AG08396 (cell line): Measurements from ENCODE around the gene DCAF6.
"Not testable (repeated sequence)": the region's sequence is repeated elsewhere in the genome, so short reads cannot be mapped to it uniquely, and the experiment has no call there.

Source experiments
- DNase-seq: peaks from one replicate; pipeline ENCODE4 v3.0.0; 2012; ENCODE audit warnings: low spot score, mixed read lengths

The DCAF6 gene, protein sequence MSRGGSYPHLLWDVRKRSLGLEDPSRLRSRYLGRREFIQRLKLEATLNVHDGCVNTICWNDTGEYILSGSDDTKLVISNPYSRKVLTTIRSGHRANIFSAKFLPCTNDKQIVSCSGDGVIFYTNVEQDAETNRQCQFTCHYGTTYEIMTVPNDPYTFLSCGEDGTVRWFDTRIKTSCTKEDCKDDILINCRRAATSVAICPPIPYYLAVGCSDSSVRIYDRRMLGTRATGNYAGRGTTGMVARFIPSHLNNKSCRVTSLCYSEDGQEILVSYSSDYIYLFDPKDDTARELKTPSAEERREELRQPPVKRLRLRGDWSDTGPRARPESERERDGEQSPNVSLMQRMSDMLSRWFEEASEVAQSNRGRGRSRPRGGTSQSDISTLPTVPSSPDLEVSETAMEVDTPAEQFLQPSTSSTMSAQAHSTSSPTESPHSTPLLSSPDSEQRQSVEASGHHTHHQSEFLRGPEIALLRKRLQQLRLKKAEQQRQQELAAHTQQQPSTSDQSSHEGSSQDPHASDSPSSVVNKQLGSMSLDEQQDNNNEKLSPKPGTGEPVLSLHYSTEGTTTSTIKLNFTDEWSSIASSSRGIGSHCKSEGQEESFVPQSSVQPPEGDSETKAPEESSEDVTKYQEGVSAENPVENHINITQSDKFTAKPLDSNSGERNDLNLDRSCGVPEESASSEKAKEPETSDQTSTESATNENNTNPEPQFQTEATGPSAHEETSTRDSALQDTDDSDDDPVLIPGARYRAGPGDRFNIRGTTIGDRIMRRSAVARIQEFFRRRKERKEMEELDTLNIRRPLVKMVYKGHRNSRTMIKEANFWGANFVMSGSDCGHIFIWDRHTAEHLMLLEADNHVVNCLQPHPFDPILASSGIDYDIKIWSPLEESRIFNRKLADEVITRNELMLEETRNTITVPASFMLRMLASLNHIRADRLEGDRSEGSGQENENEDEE

DNA sequence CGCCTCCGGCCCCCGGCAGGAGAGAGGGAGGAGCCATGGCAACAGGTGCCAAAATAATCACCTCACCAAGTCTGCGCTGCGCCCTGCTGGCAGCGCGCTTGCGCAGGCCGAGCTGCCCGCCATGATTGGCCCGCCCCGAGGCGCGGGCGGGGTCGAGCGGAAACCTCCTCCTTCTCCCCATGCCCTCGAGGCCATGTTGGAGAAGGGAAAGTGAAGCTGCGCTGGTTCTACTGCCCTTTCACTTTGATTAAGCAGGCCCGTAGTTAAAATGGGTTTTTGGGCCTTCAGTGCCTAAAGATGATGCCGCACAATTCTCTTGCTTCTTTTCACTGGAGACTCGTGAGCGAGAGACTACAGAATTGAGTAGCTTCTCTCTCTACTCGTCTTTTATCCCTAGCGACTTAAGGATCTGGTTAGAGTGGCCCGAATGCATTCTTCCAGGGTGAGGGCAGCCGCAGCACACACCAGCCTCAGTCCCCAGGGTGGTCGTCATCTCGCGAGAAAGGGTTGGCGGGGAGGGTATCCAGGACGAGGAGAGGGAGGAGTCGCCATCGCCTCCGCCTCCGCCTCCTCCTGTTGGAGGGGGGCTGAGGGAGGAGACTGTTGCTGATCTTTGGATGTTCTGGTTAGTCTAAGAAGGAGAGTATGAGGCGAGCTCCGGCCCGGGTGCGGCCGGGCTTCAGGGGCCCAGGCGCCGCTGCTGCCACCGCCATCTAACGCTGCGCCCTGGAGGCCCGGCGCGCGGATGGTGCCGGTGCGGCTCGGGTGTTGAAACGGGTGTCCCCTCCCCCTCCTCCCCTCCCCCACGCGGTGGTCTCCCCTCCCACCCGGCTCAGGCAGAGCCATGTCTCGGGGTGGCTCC lies at the start of gene DCAF6:
TSS of gene DCAF6 (plus strand) at position 616 of the 862 bp plus-strand sequence. CDS start at position 845, 229 bp downstream.
- peak; percentile 99 for DNase-seq

DNA sequence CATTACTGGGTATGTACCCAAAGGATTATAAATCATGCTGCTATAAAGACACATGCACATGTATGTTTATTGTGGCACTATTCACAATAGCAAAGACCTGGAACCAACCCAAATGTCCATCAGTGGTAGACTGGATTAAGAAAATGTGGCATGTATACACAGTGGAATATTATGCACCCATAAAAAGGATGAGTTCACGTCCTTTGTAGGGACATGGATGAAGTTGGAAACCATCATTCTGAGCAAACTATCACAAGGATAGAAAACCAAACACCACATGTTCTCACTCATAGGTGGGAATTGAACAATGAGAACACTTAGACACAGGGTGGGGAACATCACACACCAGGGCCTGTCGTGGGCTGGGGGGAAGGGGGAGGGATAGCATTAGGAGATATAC lies 49.3 kb upstream of the DCAF6 start:
- DNase-seq, result not testable (repeated sequence)

DNA sequence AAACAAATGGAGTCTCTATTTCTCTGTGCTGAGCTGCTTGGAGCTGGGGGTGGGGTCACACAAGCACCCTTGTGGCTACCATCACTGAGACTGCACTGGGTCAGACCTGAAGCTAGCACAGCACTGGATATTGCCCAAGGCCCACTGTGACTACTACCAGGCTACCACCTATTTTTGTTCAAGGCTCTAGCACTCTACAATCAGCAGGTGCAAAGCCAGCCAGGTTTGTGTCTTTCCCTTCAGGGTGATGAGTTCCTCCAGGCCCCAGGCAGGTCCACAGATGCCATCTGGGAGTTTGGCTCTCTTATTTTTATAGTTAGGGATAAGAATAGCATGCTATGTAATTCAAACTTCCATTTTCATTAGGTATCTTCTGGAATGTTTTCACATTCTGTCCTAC lies 46.1 kb upstream of the DCAF6 start:
- no peak for DNase-seq

DNA sequence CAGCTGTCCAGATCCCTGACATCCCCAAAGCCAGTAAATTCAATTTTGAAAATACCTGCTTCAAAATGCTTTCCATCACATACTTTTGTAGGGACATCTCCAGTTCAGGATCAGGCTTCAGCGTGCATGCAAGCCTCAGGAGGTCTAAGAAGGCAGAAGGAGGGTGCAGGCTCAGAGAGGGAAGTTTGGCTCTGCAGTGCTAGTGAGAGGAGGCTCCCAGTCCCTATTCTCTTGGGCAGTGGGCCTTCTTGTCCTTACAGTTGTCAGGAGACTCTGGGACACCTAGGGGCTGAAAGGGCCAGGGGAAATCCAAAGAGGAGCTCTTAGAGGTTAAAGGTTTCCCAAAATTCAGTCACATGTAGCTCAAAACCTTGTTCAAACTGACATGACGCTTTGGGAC lies 42.7 kb upstream of the DCAF6 start:
- DNase-seq, result no peak

DNA sequence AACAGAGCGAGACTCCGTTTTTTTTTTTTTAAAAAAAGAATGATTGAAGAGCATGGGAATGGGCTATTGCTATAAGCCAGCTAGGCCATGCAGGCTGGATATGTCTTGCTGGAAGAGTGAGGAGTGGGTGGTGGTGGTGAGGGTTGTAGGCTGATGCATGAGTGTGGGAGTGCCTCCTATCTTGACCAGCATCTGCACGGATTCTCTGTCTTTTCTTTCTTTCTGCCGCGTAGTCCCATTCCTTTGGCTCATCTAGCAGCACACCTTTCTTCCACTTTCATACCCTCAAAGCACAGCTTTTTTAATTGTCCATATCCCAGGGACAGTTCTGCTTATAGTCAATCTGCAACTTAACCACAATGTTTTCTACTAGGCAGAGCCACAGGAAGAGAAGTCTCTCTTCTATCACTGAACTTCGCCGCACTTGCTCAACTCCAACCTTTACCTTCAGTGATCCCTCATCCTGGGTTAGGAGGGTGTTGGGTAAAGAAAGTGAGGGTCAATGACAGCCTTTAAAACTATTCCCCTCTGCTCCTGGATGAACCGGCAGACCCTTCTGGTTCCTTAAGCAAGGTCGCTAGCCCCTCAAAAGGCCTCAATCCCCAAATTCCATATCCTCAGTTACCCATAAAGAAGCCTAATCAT lies 37.8 kb upstream of the DCAF6 start:
- DNase-seq, result no peak

DNA sequence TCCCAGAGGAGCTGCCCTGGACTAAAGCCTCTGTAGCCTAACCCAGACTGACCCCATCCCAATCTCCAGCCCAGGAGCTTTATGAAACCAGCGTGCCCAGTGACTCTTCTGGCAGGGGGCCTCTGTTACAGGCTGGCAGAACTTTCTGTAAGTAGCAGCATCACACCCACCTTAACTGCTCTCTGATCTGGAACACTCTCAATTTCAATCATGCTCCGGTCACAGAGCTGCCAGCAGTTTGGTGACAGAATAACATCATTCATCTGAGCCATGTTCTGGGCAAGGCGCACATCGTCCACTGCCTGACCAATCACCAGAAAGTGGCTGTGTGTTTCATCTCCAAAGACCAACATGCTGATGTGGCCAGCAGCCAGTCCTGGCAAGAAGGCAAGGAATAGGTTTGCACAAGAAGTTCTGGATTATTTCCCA lies 37.2 kb upstream of the DCAF6 start:
- peak; percentile 63 for DNase-seq

DNA sequence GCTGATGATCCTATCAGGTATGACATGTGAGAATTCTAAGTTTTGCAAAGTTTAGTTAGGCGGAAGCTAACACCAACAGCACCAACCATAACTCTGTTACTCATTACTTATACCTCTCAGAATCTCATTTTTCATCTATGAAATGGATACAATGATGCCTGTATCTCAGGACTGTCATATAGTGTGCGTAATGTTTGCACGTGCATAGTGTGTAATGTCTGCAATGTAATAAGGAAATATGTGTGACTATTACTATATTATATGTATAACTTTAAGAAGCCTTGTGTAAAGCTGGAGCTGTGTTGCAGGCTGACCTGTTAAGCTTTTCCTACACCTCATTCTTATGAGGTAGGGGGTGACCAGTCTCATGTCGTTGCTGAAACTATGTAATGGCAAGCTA lies 35.6 kb upstream of the DCAF6 start:
- DNase-seq, result no peak

DNA sequence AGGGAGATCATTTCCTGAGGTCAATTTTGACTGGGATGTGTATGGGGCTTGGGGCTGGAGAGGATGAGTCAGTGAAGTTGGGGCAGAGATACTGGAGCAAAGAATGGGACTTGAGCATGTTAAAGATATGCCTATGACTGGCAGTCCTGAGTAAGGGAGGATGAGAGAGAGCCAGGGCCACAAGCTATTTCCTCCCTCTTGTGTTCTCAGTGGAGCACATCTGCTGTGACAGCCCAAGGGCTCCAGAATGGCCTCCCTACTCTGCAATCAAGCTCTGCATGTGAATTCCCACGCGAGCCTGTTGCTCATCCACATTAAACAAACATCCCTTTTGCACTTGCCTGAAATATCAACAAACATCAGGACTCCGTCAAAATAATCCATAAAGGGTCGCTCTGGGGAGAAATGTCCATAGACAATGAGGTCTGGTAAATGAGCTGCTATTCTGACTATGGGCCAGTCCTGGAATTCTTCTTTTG lies 31.8 kb upstream of the DCAF6 start:
- DNase-seq, result peak; percentile 55

DNA sequence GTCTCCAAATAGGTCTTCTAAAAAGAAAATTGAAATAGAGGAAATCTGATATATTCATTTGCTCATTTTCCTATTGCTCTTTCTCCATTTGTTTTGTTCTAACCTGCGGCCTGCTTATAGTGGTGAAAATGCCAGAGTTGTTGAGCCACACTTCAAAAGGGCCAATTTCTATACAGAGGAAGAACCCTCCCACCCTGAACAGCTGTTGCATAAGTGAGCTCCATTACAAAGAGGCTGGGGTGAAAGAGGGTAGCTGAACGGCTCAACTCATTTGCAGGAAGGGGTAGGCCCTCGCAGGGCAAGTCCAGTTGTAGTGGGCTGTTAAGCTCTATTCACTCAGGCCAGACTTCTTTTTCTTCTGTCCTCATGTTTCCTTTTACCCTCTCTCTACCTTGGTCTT lies 31.3 kb upstream of the DCAF6 start:
- DNase-seq, result no peak

DNA sequence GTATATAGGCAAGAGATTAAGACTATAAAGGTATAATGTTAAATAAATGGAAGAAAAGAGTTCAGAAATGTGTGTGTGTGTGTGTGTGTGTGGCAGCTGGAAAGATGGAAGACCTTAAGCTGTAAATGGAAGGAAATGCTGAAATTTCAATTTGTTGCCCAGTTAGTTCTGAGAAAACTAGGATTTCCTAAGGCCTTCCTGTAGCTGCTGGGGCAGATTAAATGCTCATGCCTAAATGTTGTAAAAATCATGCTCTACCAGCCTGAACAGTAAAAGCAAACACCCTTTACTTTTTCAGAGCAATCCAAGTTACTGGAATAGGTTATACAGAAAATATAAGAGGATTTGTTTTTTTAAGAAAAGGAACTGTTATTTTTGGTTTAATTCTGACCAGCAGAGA lies 30.8 kb upstream of the DCAF6 start:
- no peak for DNase-seq

DNA sequence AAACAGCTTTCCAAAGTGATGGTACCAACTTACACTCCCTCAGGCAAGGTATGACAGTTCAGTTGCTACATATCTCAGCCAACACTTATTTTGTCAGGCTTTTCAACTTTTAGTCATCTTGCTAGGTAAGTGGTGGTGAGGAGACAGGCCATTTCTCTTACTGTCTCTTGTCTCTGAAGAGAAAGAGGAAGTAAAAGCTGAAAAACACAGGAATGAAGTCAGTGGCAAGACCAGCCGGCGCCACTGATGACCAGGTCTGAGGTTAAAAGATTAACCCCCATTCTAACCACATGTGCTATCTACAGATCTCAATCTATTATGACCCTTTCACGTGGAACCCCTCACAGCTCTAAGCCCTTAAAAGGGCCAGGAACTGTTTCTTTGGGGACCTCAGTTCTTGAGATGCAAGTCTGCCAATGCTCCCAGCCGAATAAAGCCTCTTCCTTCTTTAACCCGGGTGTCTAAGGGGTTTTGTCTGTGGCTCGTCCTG lies 26.7 kb upstream of the DCAF6 start:
- no peak for DNase-seq

DNA sequence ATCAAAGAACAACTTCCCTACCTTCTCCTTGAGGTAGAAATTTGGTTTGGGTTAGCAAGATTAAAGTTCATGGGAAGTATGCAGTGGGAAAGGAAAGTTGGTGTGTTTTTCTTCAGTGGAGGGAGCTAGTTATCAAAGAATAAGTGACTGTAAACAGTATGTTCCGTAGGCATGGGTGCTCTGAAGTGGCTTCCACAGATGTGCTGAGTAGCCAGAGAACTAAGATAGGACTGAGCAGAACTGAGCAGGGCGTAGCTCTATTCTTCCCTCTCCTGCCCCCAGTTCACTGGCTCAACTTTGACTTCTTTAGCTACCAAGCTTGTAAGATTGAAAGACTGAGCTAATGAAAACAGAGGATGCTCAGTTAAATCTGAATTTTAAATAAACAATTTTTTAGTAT lies 26.0 kb upstream of the DCAF6 start:
- DNase-seq, result no peak

DNA sequence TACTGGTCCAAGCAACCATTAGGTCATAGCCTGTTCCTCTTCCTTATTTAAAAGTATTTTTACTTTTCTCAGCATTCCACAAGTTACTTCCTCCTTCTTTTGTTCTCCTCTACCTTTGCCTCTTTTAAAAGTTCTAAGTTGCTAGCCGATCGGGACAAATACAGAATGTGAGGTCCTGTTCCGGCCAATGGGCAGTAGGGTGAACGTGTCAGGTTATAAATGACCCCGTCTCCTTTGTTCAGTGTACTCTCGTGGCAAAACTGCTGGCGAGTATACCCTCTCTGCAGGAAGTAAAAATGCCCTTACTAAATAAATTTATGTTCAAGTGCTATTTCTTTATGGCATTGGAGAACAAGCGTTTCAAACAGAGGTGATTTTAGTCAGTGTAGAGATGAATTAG lies 25.1 kb upstream of the DCAF6 start:
- no peak for DNase-seq

DNA sequence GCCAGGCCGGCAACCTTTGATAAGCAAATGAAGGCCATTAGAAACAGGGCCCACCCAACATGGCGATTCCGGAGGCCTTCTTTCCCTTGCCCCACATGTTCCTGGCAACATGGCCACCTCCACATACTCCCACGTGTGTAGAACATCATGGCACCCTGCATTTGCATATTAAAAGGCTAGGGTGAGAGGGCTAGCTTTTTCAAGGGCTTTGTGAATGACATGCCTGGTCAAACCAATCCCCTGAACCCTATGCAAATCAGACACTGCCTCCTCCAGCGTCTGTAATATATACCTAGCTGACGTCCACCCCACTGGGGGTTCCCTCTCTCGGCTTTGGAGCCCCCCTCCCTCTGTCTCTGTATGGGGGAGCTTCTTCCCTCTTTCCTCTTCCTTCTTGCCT lies 24.2 kb upstream of the DCAF6 start:
- no peak for DNase-seq

DNA sequence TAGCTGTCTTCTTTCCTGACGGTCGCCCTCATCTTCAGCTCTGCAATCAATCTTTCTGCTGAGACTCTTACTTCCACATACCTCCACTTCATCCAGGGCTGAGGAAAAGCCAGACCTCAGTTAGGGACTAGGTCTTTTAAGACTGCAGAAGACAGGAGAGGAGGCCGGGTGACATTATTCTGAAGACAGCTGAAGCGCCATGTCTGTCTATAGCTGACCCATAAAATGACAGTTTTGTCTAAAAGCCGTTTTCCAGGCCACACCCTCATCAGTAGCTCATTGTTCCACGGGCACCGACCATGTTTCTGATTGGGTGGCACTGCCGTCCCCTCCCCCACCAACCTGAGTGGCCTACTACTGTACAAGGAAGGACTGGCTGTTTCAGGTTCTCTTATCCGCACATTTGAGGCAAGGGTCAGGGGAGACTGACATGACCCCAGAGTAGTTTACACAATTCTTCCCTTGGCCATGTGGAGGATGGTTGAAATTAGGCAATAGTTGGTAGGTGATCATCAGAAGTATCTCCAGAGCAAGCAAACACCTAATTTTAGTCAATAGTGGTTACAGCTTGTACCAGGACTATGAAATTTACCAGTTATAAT lies 22.5 kb upstream of the DCAF6 start, which contains the start of gene ADCY10:
TSS of gene ADCY10 (minus strand) at position 240 of the 602 bp plus-strand sequence. CDS start 8,994 bp downstream, outside the sequence.
- no peak for DNase-seq

DNA sequence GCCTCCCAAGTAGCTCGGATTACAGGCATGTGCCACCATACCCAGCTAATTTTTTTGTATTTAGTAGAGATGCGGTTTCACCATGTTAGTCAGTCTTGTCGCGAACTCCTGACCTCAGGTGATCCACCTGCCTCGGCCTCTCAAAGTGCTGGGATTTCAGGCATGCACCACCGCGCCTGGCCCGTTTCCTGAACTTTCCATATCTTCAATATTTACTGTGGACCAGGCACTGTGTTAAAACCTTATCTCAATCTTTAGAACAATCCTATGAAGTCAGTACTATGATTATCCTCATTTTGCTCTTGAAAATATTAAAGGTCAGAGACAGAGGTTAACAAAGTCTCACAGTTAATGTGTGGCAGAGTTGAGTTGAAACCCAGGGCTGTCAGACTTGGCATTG lies 20.9 kb upstream of the DCAF6 start:
- DNase-seq, result no peak

DNA sequence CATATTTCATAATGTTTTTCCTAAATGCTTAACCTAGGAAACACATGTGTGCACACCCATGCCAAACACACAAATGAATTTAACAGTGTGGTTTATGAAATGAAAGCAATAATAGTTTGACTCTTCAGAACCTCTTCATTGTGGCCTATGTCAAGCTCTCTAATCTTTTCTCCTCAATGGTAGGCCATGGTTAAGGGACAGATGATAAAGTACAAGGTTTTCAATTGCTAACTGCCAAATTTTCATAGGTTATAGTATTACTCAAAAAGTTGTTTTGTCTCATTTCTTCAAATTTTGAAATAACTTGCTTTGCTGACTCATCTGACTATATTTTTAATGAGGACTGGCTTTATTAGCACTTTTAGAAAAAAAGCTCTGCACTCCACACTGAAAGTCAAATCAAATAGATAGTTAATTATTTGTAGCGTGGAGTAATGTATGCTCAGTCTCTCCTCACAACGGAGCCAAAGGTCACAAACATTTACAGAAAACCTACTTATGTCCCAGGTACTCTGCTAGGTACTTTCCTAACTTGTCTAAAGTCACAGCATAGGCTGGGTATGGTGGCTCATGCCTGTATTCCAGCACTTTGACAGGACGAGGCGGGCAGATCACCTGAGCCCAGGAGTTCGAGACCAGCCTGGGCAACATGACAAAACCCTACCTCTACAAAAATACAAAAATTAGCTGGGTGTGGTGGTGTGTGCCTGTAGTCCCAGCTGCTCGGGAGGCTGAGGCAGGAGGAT lies 19.5 kb upstream of the DCAF6 start:
- DNase-seq, result no peak

DNA sequence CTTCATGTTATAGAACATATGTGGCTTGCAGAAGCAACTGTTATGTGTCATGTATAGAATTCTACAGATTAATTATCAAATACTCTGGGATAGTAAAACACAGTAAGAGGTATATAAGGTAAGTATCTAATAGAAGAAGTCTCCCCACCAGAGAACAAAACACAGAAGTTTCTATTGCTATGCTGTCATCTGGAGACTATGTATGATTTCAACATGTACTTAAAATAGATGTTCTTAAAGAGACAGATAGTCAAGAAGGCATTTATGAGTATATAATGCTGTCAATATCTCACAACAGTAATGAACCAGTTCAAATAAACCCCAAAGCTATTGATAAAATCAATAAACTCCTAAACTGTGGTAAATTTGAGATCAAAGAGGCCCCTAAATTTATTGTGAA lies 14.5 kb upstream of the DCAF6 start:
- peak; percentile 17 for DNase-seq

DNA sequence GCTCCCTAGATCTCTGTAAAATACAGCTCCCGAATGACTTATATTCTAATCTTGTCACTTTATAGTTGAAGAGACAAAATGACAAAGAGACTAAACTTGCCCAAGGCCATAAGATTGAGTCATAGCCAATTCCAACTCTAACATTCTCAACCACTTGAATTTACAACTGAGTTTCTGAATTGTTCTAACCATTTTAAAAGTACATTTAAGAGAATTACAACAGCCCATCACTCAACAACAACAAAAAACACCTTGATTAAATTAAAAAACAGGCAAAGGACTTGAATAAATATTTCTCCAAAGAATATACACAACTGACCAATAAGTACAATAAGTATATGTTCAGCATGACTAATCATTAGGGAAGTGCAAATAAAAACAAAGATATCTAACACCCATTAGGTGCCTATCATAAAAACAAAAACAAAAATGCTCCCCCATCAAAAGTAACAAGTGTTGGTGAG lies 13.8 kb upstream of the DCAF6 start:
- no peak for DNase-seq
